Liver (tissue), 9 donors: Measurements from ENCODE around the gene HES6. TPM values are rescaled to one million over a fixed set of nuclear protein-coding genes. Genes with fewer than 3 reads are reported as not detected.

Experiments used
- DNase-seq: peaks from one replicate; pipeline ENCODE4 v3.0.0-alpha.2; 2017; ENCODE audit warnings: low spot score
- H3K27ac ChIP-seq, 2 donors: one replicate each; pipeline ENCODE4 v1.7.0; 2013; ENCODE audit warnings: inconsistent platforms in 2 of 2, low read length in 2 of 2, control low read depth in 1 of 2, low read depth in 1 of 2, mild to moderate bottlenecking in 1 of 2
- H3K27me3 ChIP-seq, 4 donors: one replicate each; pipeline versions ENCODE4 v1.6.1 to v1.7.0; 2013; ENCODE audit warnings: low read length in 3 of 4, inconsistent platforms in 1 of 4, mild to moderate bottlenecking in 1 of 4, moderate library complexity in 1 of 4; ENCODE audit not compliant: control insufficient read depth in 4 of 4, insufficient read depth in 4 of 4
- H3K36me3 ChIP-seq, 4 donors: one replicate each; pipeline versions ENCODE4 v1.6.1 to v1.7.0; 2013; ENCODE audit warnings: low read length in 3 of 4, mild to moderate bottlenecking in 3 of 4, low read depth in 1 of 4, moderate library complexity in 1 of 4; ENCODE audit not compliant: control insufficient read depth in 4 of 4, insufficient read depth in 3 of 4
- H3K4me1 ChIP-seq, 4 donors: one replicate each; pipeline versions ENCODE4 v1.6.1 to v1.7.0; 2013; ENCODE audit warnings: low read length in 3 of 4, mild to moderate bottlenecking in 3 of 4, moderate library complexity in 1 of 4; ENCODE audit not compliant: control insufficient read depth in 4 of 4, insufficient read depth in 4 of 4
- H3K4me3 ChIP-seq, 3 donors: one replicate each; pipeline versions ENCODE4 v1.6.1 to v1.7.0; 2013; ENCODE audit warnings: low read length in 3 of 3, control low read depth in 1 of 3, low read depth in 1 of 3, mild to moderate bottlenecking in 1 of 3
- H3K9ac ChIP-seq, 2 donors: one replicate each; pipeline ENCODE4 v1.7.0; 2013; ENCODE audit warnings: low read length in 2 of 2, mild to moderate bottlenecking in 2 of 2, moderate library complexity in 2 of 2, control low read depth in 1 of 2, low read depth in 1 of 2
- H3K9me3 ChIP-seq, 4 donors: one replicate each; pipeline versions ENCODE4 v1.6.1 to v1.7.0; 2013; ENCODE audit warnings: low read length in 3 of 4; ENCODE audit not compliant: control insufficient read depth in 4 of 4
- EGR1 ChIP-seq, 2 donors: IDR thresholded peaks; 2 replicates each; pipeline ENCODE4 v1.6.1; 2016 to 2018; ENCODE audit warnings: antibody characterized with exemption in 2 of 2, low read depth in 2 of 2
- FOXA1 ChIP-seq: IDR thresholded peaks from 2 replicates; pipeline ENCODE4 v1.6.1; 2016; ENCODE audit warnings: antibody characterized with exemption
- FOXA2 ChIP-seq: IDR thresholded peaks from 2 replicates; pipeline ENCODE4 v1.6.1; 2016; ENCODE audit warnings: antibody characterized with exemption
- GABPA ChIP-seq, 2 donors: IDR thresholded peaks in 1 of 2; conservative IDR thresholded peaks in 1 of 2; 2 replicates each; pipeline ENCODE4 v1.6.1; 2016; ENCODE audit warnings: antibody characterized with exemption in 2 of 2, mild to moderate bottlenecking in 1 of 2, moderate library complexity in 1 of 2
- HNF4A ChIP-seq, 2 donors: conservative IDR thresholded peaks; 2 replicates each; pipeline ENCODE4 v1.6.1; 2016; ENCODE audit warnings: antibody characterized with exemption in 2 of 2, mild to moderate bottlenecking in 2 of 2
- JUND ChIP-seq, 2 donors: IDR thresholded peaks; 2 replicates each; pipeline ENCODE4 v1.6.1; 2016; ENCODE audit warnings: antibody characterized with exemption in 2 of 2
- NR2F2 ChIP-seq: IDR thresholded peaks from 2 replicates; pipeline ENCODE4 v1.6.1; 2016; ENCODE audit warnings: antibody characterized with exemption
- RAD21 ChIP-seq, 2 donors: IDR thresholded peaks; 2 replicates each; pipeline ENCODE4 v1.6.1; 2016; ENCODE audit warnings: antibody characterized with exemption in 2 of 2, mild to moderate bottlenecking in 2 of 2
- RXRA ChIP-seq, 2 donors: IDR thresholded peaks; 2 replicates each; pipeline ENCODE4 v1.6.1; 2017 to 2018; ENCODE audit warnings: antibody characterized with exemption in 2 of 2, mild to moderate bottlenecking in 1 of 2
- SP1 ChIP-seq: IDR thresholded peaks from 2 replicates; pipeline ENCODE4 v1.6.1; 2018; ENCODE audit warnings: antibody characterized with exemption, mild to moderate bottlenecking
- TAF1 ChIP-seq: conservative IDR thresholded peaks from 2 replicates; pipeline ENCODE4 v1.6.1; 2016; ENCODE audit warnings: antibody characterized with exemption, mild to moderate bottlenecking
- YY1 ChIP-seq: IDR thresholded peaks from 2 replicates; pipeline ENCODE4 v1.6.1; 2016; ENCODE audit warnings: antibody characterized with exemption, mild to moderate bottlenecking
- WGBS: extraction: QIAGEN DNeasy Blood & Tissue Kit; methylation state at CpG from one replicate; pipeline ENCODE4 v1.1.7; 2013; 5-methylcytosine and 5-hydroxymethylcytosine counted together
- polyA plus RNA-seq, 2 donors: library from polyadenylated mRNA; stranded (reverse) in 1 of 2; unstranded in 1 of 2; fragments of 200-250 nt in 1 of 2; fragments of >200 nt in 1 of 2; fragmentation: Nextera tagmentation in 1 of 2; extraction: Ambion mirVana in 1 of 2; gene quantifications; one replicate each; pipeline versions ENCODE4 v1.2.1 to v1.2.3, GENCODE V29; 2013 to 2015
- total RNA-seq, 2 donors: library from RNA; depleted of rRNA; stranded (reverse); fragments of >200 nt; gene quantifications; one replicate each; pipeline ENCODE4 v1.2.3, GENCODE V29; 2014
- TF ChIP-seq, protein P1 (sequence below): fragments of 150-350 bp; IDR thresholded peaks from 2 replicates; pipeline ENCODE4 v1.5.1; 2017; ENCODE audit warnings: improper control_type of control experiment, low read depth, low read length; ENCODE audit not compliant: missing input control
- TF ChIP-seq, protein P2 (sequence below): IDR thresholded peaks from 2 replicates; pipeline ENCODE4 v1.6.1; 2016; ENCODE audit warnings: antibody characterized with exemption
- TF ChIP-seq, protein P3 (sequence below): IDR thresholded peaks from 2 replicates; pipeline ENCODE4 v1.6.1; 2016; ENCODE audit warnings: antibody characterized with exemption, mild to moderate bottlenecking
- TF ChIP-seq, protein P4 (sequence below): IDR thresholded peaks from 2 replicates; pipeline ENCODE4 v1.6.1; 2016; ENCODE audit warnings: antibody characterized with exemption
- TF ChIP-seq, protein P5 (sequence below): IDR thresholded peaks from 2 replicates; pipeline ENCODE4 v1.6.1; 2016; ENCODE audit warnings: antibody characterized with exemption
- donor health status: healthy.
- donor health status: healthy.
- donor health status: healthy.
- donor health status: healthy.
- donor health status: healthy.

The HES6 gene
- total and polyA plus RNA-seq, 4 donors, result 1.7 to 13.2 (median 2.6) TPM

DNA sequence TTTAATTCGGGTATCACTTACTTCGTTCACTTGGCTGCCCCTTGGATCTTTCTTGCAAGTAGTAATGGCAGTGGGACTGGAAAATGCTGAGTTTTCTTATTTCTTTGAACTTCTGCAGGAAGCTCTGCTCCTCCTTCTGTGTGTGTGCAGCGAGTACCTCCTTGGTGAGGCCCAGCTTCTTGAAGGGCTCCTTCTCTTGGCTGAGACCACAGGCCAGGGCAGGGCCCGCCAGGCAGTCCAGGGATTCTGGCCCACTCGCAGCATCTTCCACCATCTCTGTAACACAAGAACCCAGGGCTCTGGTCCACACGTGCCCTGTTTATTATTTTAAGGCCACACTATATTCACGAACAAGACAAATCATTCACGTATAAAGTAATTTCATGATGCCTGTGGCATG lies 15.8 kb upstream of the HES6 start:
- TF ChIP-seq RAD21 (IDR thresholded peaks at IDR 0.05), result no peak
- TF ChIP-seq NR2F2, result no peak
- TF ChIP-seq YY1, result no peak
- TF ChIP-seq EGR1 (IDR thresholded peaks at IDR 0.05; ENCODE audit: low read depth in 2 of 2), result no peak
- TF ChIP-seq HNF4A (conservative IDR thresholded peaks at IDR 0.05), result no peak
- no peak for TF ChIP-seq GABPA (IDR thresholded peaks at IDR 0.05 in 1 of 2, conservative IDR thresholded peaks at IDR 0.05 in 1 of 2)
- no peak for TF ChIP-seq FOXA1
- TF ChIP-seq SP1, result no peak
- TF ChIP-seq, protein P1, sequence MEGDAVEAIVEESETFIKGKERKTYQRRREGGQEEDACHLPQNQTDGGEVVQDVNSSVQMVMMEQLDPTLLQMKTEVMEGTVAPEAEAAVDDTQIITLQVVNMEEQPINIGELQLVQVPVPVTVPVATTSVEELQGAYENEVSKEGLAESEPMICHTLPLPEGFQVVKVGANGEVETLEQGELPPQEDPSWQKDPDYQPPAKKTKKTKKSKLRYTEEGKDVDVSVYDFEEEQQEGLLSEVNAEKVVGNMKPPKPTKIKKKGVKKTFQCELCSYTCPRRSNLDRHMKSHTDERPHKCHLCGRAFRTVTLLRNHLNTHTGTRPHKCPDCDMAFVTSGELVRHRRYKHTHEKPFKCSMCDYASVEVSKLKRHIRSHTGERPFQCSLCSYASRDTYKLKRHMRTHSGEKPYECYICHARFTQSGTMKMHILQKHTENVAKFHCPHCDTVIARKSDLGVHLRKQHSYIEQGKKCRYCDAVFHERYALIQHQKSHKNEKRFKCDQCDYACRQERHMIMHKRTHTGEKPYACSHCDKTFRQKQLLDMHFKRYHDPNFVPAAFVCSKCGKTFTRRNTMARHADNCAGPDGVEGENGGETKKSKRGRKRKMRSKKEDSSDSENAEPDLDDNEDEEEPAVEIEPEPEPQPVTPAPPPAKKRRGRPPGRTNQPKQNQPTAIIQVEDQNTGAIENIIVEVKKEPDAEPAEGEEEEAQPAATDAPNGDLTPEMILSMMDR, result no peak
- no peak for TF ChIP-seq JUND (IDR thresholded peaks at IDR 0.05)
- TF ChIP-seq FOXA2, result no peak
- TF ChIP-seq, protein P2, sequence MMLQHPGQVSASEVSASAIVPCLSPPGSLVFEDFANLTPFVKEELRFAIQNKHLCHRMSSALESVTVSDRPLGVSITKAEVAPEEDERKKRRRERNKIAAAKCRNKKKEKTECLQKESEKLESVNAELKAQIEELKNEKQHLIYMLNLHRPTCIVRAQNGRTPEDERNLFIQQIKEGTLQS, result no peak
- TF ChIP-seq, protein P3, sequence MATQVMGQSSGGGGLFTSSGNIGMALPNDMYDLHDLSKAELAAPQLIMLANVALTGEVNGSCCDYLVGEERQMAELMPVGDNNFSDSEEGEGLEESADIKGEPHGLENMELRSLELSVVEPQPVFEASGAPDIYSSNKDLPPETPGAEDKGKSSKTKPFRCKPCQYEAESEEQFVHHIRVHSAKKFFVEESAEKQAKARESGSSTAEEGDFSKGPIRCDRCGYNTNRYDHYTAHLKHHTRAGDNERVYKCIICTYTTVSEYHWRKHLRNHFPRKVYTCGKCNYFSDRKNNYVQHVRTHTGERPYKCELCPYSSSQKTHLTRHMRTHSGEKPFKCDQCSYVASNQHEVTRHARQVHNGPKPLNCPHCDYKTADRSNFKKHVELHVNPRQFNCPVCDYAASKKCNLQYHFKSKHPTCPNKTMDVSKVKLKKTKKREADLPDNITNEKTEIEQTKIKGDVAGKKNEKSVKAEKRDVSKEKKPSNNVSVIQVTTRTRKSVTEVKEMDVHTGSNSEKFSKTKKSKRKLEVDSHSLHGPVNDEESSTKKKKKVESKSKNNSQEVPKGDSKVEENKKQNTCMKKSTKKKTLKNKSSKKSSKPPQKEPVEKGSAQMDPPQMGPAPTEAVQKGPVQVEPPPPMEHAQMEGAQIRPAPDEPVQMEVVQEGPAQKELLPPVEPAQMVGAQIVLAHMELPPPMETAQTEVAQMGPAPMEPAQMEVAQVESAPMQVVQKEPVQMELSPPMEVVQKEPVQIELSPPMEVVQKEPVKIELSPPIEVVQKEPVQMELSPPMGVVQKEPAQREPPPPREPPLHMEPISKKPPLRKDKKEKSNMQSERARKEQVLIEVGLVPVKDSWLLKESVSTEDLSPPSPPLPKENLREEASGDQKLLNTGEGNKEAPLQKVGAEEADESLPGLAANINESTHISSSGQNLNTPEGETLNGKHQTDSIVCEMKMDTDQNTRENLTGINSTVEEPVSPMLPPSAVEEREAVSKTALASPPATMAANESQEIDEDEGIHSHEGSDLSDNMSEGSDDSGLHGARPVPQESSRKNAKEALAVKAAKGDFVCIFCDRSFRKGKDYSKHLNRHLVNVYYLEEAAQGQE, result no peak
- TF ChIP-seq RXRA (IDR thresholded peaks at IDR 0.05), result no peak
- Histone ChIP-seq H3K9me3 (no peaks in the 10 kb centered on the region), H3K27me3 (no peaks in the 10 kb centered on the region), H3K27ac (no peak overlapping the region), H3K9ac (no peak overlapping the region), H3K4me1 (peaks cover 0 to 20% (median 14%) of the 10 kb centered on the region in 4 donors), H3K4me3 (no peak overlapping the region), H3K36me3 (peaks cover 13 to 71% (median 49%) of the 10 kb centered on the region in 4 donors)
- no peak for DNase-seq
- WGBS, result 97% methylated on average over 8 of the region's 8 CpGs

DNA sequence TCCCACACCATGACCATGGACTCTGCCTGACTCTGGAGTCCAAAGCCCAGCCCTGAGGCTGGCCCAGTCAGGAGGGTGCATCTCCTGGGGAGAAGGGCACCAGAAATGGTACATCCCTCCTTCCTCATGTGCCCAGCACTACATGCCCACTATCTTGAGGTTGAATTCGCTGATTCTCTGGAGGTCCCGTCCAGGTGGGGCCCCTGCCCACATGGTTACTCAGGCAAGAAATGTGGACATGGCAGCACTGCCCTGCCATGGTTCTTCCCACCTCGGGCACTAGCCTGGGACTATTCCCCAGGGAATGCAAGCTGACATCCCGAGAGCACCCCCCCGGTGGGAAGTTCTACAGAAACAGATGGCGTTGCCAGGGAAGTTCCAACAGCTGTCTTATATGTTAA lies 15.3 kb upstream of the HES6 start:
- WGBS, result 96% methylated on average over 6 of the region's 6 CpGs
- no peak for DNase-seq
- Histone ChIP-seq H3K36me3 (peaks cover 13 to 76% (median 52%) of the 10 kb centered on the region in 4 donors), H3K9ac (no peak overlapping the region), H3K9me3 (no peaks in the 10 kb centered on the region), H3K4me1 (peaks cover 0 to 20% (median 14%) of the 10 kb centered on the region in 4 donors), H3K27me3 (no peaks in the 10 kb centered on the region), H3K27ac (no peak overlapping the region), H3K4me3 (no peak overlapping the region)
- TF ChIP-seq, protein P2, result no peak
- TF ChIP-seq, protein P4, sequence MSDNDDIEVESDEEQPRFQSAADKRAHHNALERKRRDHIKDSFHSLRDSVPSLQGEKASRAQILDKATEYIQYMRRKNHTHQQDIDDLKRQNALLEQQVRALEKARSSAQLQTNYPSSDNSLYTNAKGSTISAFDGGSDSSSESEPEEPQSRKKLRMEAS, result no peak
- TF ChIP-seq TAF1 (no peak), NR2F2 (no peak), FOXA2 (no peak), YY1 (no peak)
- TF ChIP-seq, protein P5, sequence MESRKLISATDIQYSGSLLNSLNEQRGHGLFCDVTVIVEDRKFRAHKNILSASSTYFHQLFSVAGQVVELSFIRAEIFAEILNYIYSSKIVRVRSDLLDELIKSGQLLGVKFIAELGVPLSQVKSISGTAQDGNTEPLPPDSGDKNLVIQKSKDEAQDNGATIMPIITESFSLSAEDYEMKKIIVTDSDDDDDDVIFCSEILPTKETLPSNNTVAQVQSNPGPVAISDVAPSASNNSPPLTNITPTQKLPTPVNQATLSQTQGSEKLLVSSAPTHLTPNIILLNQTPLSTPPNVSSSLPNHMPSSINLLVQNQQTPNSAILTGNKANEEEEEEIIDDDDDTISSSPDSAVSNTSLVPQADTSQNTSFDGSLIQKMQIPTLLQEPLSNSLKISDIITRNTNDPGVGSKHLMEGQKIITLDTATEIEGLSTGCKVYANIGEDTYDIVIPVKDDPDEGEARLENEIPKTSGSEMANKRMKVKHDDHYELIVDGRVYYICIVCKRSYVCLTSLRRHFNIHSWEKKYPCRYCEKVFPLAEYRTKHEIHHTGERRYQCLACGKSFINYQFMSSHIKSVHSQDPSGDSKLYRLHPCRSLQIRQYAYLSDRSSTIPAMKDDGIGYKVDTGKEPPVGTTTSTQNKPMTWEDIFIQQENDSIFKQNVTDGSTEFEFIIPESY, result no peak
